ENCODE data around the gene PHF3. TPM values are rescaled to one million over a fixed set of nuclear protein-coding genes. Genes with fewer than 3 reads are reported as not detected.

The PHF3 gene
- total RNA-seq, 1 experiment from 2014 or later = 66.6 TPM

GRCh38 chr6:63708631-63709030 is 73.0 kb downstream of the PHF3 start:
- Mint-ChIP-seq H3K27me3 (ENCODE audit: low read depth) (no peaks in the 10 kb centered on the region), H3K9me3 (no peaks in the 10 kb centered on the region), H3K4me3 (no peak overlapping the region), H3K27ac (no peak overlapping the region), H3K4me1 (no peaks in the 10 kb centered on the region), H3K36me3 (ENCODE audit: insufficient read depth in 1 of 3, low read depth in 3 of 3) (peaks cover 32 to 81% (median 71%) of the 10 kb centered on the region in 3 experiments; a peak in 6 of 7 replicates)
- H4K20me1 ChIP-seq (ENCODE audit: control insufficient read depth, insufficient read depth, insufficient read length) = no peaks in the 10 kb centered on the region
- no peak for TF ChIP-seq CTCF (conservative IDR thresholded peaks at IDR 0.05)
- no peak overlapping the region for H3K56ac ChIP-seq (ENCODE audit: insufficient read length, low read depth, low read length)
- H3K23me2 ChIP-seq (ENCODE audit: insufficient read length, low read depth, low read length, poor library complexity, severe bottlenecking) = no peaks in the 10 kb centered on the region
- no peak overlapping the region for H2BK15ac ChIP-seq (ENCODE audit: low read depth, low read length)
- no peaks in the 10 kb centered on the region for H3K27me3 ChIP-seq (ENCODE audit: insufficient read depth, low read length)
- H3K4me2 ChIP-seq (ENCODE audit: insufficient read depth, insufficient read length, low read length) = no peak overlapping the region
- H3K4me1 ChIP-seq (ENCODE audit: insufficient read depth, low read length) = no peaks in the 10 kb centered on the region
- no peak overlapping the region for H4K8ac ChIP-seq (replicated peaks; ENCODE audit: insufficient read length, low read depth, low read length)
- no peaks in the 10 kb centered on the region for H3K79me1 ChIP-seq (ENCODE audit: insufficient read depth, low read depth, low read length, poor library complexity, severe bottlenecking)
- H3T11ph ChIP-seq (ENCODE audit: low read length) = no peak overlapping the region
- H3K23ac ChIP-seq (ENCODE audit: insufficient read length, low read depth, low read length) = no peak overlapping the region
- H2AK5ac ChIP-seq (ENCODE audit: insufficient read length, low read length) = no peak overlapping the region
- no peak overlapping the region for H2AFZ ChIP-seq (ENCODE audit: low read length)
- no peak overlapping the region for H2BK120ac ChIP-seq (ENCODE audit: low read depth, low read length, poor library complexity, severe bottlenecking)
- DNase-seq = no peak
- no peak overlapping the region for H4K5ac ChIP-seq (ENCODE audit: insufficient read length, low read depth, low read length)
- no peak overlapping the region for H2BK20ac ChIP-seq (ENCODE audit: low read depth, low read length, poor library complexity, severe bottlenecking)
- no peak overlapping the region for H3K14ac ChIP-seq (ENCODE audit: insufficient read depth, low read length)
- no peak overlapping the region for H4K91ac ChIP-seq (ENCODE audit: insufficient read length, low read depth, low read length)
- H2BK12ac ChIP-seq (ENCODE audit: insufficient read length, low read depth, low read length) = no peak overlapping the region
- no peak overlapping the region for H2BK5ac ChIP-seq (ENCODE audit: insufficient read length, low read length)
- no peak overlapping the region for H3K9ac ChIP-seq (ENCODE audit: extremely low read depth, insufficient read length, low read length)
- no peaks in the 10 kb centered on the region for H3K79me2 ChIP-seq (ENCODE audit: insufficient read depth, low read length)
- H3K18ac ChIP-seq (ENCODE audit: insufficient read length, low read depth, low read length) = no peak overlapping the region
- H3K9me3 ChIP-seq (ENCODE audit: control insufficient read depth, low read depth, low read length) = no peaks in the 10 kb centered on the region
- no peak overlapping the region for H3K27ac ChIP-seq (ENCODE audit: insufficient read length, low read depth, low read length)
- no CpG with 5 or more reads among the region's 1 CpG for WGBS (ENCODE audit: extremely low coverage, insufficient read length, low lambda C conversion rate)
- no peak overlapping the region for H3K4ac ChIP-seq (ENCODE audit: low read depth, low read length)

Data from H9 (cell line).